Measurements from ENCODE around the gene CTDP1.

The CTDP1 gene

DNA sequence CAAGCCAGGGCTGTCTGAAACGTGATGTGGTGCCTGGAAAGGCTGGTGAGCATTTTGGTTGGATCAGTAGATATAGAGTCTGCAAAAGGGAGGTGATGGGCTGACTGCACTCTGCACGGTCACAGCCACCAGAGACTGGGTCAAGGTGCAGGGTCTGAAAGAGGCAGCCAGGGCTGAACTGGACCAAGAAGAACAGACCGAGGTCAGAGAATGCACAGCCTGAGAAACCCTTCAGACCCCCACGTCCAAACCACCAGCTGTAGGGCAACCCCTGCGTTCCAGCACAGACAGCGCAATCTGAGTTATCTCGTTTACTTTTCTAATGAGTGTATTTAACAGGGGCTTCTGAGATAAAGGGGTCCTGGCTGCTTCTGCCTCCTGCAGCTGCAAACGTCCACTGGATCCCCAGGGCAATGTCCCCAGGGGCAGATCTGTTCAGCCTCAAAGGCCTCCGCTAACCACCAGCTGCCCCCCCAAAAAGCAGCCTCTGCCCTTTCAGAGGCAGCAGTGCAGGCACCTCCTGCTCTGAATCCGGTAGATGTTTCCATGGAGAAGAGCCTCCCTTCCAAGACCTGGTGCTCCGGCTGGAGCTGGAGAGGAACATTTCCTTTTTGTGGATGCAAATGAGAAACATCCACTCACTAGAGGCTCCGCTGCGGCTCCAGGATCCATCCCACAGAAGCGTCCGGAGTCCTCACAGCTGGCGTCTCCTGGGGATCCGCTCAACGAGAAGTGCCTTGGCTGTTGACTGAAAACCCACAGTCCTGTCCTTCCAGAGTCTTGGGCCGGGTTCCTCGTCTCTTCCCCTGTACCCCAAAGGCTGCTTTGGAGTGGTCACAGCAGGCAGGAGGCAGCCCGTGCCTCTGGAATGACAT is 117.2 kb downstream of the CTDP1 start:
- no peak for DNase-seq (ENCODE audit: low read depth)

DNA sequence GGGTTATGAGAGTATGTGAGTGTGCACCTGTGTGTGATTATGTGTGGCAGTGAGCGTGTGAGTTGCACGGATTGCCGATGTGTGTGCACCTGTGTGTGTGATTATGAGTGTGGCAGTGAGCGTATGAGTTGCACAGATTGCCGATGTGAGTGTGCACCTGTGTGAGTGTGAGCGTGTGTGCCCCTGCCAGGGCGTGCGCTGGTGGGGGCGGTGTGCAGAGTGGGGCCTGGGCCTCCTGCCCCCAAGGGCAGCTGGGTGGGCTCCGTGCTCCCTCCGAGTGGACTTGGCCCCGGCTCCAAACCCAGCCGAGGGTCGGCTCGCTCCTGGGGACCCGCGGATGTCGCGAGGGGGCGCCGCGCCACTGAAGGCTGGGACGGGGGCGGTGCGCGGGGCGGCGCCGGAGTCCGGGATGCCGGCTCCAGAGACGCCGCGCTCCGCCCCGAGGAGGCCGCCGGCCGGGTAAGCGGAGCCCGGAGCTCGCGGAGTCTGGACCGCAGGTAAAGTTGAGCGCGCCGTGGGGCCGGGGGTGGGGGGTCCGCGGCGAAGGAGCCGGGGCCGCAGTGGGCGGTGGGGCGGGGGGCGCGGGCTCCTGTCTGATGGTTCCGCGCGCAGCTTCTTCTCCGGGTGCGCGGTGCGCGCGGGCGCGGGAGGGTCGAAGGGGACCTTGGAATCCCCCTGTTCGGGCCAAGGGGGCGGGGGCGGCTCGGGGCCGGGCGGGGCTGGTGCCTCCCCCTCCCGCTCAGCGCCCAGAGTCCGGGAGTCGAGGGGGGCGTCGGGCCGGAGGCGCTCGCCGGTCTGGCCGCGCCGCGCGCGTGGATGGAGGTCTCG is 118.1 kb downstream of the CTDP1 start, which contains the start of gene KCNG2:
Gene KCNG2, plus strand, starts transcription at position 421 of the 828 bp plus-strand sequence. CDS start 65,730 bp downstream, outside the sequence.
- DNase-seq (ENCODE audit: low read depth), result no peak

DNA sequence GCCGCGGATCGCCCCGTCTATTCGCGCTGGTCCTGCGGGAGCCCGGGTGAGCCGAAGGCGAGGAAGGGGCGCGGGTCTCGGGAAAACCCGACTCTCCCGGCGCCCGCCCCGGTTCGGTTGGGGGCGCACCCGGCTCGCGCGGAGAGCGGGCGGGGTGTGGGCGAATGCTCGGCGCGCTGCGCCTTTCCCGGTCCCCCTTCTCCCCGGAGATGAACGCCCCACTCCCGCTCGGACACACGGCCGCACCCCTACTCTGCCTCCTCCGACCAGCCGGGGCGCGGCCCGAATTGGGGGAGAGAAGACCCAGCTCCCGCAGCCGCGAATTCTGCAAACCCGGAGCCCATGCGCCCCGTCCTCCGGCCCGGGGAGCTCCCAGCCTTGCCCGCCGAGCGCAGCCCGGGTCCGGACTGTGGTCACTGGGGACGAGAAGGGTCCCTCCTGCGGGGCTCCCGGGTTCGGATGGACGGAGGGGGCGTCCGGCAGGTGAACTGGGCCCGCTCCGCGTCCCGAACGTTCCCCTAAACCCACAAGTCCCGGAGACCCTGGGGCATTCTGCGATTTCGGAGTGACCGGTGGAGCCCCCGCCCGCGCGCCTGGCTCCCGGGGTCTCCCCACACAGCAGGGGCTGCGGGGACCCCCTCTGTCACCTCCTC is 118.9 kb downstream of the CTDP1 start:
- DNase-seq (ENCODE audit: low read depth), result no peak

DNA sequence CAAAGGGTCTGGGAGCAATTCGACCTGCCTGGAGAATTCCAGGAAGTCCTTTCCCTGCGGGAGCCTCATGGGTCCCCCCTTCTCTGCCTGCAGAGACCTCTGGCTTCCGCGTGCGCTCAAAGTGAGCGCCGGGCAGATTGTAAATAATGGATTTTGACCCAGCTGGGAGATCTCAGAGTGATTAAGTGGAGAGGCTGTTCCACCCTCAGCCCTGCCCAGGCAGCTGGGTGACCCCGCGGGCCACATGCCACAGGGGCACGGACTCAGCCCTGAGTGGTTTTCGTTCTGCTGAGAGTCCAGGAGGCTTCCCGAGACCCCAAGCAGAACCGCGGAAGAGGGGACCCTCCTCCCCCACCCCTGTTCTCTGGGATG is 119.4 kb downstream of the CTDP1 start:
- no peak for DNase-seq (ENCODE audit: low read depth)

DNA sequence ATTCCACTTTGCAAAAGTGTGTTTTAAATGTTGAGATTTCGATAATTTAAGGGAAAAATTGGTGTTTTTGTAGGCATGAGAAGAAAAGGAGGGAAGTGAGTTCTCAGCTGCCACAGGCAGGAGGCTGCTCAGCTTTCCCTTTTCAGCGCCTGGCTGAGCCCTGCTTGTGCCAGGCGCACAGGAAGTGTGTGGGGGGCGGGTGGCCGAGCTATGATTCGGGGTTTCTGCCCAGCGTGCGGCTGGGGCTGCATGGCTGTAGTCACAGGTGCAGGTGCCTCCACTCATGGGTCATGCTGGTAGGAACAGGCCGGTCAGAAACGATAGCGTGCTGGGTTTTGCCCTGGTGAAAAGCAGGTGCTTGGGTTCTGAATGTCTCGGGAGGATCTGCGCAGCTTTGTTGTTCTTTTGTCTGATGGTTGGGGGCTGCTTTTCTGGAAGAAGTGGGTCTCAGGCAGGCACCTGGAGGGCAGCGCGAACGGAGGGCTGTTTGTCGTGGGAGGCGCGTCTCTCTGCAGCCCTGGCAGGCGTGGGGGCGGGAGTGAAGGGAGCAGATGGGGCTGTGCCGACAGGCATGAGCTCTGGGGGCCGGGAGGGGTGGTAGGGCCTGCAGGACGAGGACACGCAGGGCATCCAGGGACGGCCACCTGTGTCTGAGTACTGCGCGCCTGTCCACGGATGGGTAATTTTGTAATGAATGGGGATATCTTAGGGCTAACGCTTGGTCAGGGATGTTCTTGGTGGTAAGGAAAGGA is 120.2 kb downstream of the CTDP1 start:
- DNase-seq (ENCODE audit: low read depth), result no peak

DNA sequence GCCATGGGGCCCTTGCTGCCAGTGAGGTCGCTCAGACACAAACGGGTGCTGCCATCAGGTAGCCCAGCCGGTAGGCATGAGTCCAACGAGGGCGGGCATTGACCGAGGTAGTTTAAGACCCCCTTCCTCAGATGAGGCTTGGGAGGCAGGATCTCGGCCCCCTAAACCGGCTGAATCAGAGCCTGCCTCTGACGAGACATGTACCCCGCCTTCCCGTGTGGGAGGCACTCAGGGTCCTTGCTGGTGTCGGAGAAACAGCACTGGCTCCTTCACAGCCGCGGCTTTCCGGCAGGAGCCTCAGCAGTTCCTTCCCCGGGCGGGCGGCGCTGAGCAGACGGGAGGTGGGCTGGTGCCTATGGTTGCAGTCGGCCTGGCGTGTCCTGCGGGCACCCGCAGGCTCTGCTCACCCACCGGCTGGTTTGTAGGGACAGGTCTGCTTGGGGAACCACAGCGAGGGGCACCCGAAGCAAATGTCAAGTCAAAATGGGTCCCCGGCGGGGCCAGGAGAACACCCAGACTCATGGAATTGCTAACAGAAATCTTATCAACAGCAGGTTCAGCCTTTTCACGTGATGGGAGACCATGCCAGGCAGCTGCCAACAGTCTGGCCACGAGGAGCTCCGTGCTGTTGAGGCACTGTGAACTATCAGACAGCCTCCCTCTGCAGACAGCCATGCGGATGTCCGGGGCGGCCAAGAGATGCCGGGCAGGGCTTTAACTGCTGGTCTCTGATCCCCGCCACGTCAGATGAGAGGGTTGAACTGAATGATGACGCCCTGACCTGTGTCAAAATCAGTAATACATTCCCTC is 121.0 kb downstream of the CTDP1 start:
- DNase-seq (ENCODE audit: low read depth), result no peak

DNA sequence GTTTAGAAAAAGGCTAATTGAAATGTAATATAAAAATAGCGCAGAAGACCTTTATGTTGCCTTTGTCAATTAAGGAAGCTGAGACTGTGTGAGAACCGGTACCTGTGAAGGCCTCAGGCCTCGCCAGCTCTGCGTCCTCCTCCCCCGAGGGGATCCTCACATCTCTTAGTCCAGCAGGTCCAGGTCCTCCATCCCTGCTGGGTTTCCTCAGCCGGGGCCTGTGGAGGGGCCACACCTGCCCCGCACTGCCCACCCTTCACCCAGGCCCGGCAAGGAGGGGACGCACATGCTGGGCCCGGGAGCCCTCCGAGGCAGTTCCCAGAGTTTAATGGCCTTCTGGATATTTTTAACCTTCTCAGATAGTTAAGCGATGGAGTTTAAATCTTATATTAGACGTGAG is 121.6 kb downstream of the CTDP1 start:
- no peak for DNase-seq (ENCODE audit: low read depth)

DNA sequence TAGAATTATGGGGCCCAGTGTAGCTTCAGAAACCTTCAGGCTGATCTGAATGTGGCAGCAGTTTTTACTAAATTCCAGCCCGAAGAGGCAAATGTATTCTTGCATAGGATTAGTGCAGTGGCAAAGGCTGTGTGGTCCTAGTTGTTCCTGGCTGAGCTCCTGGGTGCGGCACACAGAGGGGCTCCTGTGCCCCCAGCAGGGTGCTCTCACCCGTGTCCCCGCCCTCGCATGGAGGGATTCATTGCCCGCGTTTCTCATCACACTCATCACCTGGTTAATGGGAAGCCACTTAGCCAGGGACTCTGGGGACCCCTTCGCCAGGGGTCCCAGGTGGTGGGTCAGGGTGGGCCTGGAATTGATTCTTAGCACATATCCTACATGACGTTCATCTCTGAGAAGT is 122.0 kb downstream of the CTDP1 start:
- no peak for DNase-seq (ENCODE audit: low read depth)

DNA sequence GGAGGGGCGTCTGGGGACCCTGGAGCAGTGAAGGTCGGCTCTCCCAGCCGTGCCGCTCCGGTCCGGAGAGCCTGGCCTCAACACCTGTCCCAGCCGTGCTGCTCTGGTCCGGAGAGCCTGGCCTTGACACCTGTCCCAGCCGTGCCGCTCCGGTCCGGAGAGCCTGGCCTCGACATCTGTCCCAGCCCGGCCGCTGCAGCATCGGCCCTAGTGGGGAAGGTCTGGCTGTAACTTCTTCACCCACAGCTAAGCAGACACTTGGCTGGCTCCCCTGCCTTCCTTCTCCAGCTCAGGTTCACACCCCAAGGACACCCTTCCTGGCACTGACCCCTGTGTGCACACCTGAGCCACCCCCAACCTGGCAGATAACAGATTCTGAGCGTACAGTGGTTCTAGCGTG is 122.7 kb downstream of the CTDP1 start:
- DNase-seq (ENCODE audit: low read depth), result no peak

DNA sequence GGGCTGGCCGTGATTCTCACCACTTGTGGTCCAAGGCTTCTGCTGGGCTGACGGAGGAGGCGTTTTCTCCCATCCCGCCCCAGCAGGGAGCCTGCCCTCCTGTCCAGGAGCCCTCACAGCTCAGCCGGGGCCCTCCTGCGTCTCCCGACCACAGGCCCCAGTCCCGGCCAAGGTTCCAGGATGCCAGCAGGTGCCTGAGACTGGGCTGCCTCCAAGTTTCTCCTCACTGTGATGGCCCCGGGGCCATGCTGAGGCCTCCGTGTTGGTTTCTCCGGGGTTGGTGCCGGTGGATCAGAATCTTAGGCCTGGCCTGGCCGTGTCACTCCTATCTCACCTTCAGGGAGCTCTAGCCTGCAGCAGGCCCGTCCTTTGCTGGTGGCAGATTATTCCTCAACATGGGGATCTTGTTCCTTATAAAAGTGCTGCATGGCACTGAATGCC is 124.0 kb downstream of the CTDP1 start:
- no peak for DNase-seq (ENCODE audit: low read depth)
